TTC549 (cell line): ENCODE measurements around the gene SPEF1.

ENCODE experiments used
- FAIRE-seq: peaks from 2 replicates; lab custom pipeline; 2012; peaks lifted over from hg19 to GRCh38; lab: Jason Lieb, UNC

SPEF1 gene

GRCh38 chr20:3745686-3746173 lies 35.5 kb downstream of the SPEF1 start:
- FAIRE-seq = no peak

GRCh38 chr20:3744806-3745685 lies 36.2 kb downstream of the SPEF1 start:
- FAIRE-seq = no peak

DNA sequence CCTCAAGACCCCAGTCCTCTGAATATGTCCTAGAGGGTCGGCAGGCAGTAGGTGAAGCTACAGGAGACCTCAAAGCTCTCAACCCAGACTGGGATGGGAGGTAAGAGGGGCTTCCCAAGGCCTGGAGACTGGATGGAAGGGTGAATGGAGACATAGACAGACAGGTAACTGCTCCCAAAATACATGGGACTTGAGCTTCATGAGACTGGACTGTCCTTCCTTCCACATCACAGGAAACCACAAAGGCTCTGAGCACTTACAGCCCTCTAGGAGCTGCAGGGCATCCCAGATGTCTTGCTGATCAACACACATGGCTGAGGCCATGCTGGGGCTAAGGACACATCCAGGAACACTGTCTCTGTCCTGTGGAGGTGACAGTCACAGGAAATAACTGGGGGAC lies 37.2 kb downstream of the SPEF1 start:
- FAIRE-seq = no peak

DNA sequence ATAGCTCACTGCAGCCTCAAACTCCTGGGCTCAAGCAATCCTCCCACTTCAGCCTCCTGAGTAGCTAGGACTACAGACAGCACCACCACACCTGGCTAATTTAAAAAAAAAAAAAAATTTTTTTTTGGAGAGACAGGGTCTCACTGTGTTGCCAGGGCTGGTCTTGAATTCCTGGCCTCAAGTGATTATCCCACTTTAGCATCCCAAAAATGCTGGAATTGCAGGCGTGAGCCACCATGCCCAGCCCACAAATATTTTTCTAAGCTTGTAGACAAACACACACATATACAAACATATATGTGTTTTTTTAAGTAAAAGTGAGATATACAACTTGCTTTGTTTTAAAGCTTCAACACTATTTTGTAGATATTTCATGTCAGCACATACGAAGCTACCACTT lies 38.0 kb downstream of the SPEF1 start:
- no peak for FAIRE-seq

GRCh38 chr20:3741836-3742458 lies 39.3 kb downstream of the SPEF1 start:
- no peak for FAIRE-seq

DNA sequence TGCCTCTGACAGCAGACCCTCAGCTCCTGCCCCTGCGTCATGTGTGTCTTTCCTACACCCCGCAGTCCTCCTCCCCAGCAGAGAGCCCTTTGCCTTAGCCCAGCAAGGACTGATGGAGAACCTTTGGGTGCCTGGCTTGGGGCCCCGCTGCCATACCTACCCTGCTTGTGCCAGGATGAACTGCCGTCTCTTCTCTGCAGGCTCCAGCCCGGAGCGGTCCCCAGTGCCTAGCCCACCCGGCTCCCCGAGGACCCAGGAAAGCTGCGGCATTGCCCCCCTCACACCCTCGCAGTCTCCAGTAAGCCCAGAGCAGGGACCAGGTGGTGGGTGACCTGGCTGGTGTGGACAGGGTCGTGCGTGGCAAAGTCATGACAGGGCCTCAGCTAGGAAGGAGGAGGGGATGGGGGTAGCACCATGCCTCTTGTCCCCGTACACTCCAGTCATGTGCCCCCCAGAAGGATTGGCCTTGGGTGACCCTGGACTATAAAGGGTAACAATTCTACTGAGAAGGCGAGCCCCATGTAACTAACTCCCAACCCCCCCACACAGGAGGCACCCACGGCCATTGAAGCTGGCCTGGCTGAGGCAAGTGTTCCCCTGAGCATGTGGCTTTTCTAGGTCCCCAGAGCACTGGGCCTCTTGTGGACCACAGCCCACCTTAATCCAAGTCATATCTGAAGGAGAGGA lies 40.5 kb downstream of the SPEF1 start:
- no peak for FAIRE-seq

GRCh38 chr20:3739926-3740451 lies 41.3 kb downstream of the SPEF1 start:
- FAIRE-seq = no peak

DNA sequence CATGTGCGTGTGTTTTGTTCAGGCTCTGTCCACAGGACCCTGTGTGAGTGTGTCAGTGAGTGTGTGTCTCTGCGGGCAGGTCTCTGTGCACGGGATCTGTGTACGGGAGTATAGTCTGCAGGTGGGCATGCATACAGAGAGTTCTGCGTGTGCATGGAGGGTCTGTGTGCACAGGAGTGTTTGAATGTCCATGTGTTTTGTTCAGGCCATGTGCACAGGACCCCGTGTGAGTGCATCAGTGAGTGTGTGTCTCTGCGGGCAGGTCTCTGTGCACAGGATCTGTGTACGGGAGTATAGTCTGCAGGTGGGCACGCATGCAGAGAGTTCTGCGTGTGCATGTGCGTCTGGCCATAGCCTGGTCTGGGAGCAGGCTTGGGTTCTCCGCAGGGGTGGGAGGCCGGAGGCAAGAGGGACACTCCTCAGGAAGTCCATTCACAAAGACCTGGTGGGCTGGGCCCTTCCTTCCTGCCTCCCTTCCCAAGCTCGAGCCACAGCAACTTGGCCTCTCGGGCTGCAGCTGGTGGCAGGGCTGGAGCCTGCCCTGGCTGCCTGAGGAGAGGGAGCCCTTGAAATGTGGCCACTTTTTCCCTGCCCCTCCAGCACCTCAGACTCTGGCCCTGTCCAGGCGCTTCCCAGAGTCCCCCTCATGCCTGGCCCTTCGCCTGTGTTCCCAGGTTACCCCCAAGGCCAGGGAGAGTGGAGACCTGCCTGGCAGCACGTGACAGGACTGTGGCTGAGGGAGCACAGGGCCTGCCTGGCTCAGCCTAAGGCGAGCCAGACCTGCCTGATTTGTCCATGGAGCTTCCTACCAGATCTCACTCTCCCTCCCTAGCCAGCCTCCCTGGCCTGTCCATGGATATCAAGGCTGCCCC lies 42.0 kb downstream of the SPEF1 start:
- no peak for FAIRE-seq

- no peak for FAIRE-seq
These were observed 42.9 kb downstream of the SPEF1 start for GRCh38 chr20:3738111-3739053.

DNA sequence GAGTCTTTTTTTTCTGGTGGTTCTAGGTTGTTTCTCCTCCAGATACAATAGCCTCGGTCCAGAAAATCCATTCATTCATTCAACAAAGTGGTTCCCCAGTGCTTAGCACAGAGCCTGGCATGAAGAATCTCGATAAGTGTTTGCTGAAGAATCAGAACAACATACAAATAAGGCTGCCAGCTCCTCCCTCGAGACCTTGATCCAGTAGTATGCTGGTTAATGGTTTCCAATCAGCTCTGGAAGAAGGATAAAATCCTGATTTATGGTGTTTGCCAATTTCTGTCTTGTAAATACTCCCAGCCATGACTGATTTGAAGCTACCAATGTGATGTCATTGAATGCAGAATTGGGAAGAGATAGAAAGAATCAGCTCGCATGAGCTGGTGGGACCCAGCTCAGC lies 45.5 kb downstream of the SPEF1 start:
- no peak for FAIRE-seq

DNA sequence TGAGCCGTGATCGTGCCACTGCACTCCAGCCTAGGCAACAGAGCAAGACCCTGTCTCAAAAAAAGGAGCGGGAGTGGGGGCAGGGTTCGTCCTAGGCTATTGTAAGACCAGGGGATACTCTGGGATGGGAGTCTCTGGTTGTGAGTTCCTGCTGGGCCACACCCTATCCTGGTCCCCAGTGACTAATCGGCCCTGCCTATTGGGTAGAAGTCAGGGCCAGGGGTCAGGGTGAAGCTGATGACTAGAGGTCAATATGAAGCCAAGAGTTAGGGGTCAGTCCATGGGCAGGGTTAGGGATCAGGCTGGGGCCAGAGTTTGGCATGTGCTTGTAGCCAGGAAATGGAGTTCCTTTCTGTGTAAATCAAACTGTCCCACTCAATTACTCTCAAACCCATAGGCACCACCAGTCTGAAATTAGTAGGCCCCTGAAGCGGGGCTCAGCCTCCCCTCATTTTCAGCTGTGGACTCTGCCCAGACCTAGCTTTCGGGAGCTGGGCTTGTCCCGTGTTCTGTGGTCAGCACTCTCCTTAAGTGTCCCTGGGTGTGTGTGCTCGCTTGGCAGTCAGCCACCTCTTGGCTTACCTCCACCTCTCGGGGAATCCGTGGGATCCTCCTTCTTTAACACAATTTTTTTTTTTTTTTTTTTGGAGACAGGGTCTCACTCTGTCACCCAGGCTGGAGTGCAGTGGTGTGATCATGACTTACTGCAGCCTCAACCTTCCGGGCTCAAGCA lies 47.0 kb downstream of the SPEF1 start:
- FAIRE-seq = no peak

GRCh38 chr20:3733119-3733995 lies 47.9 kb downstream of the SPEF1 start:
- FAIRE-seq = no peak

GRCh38 chr20:3732327-3733118 lies 48.7 kb downstream of the SPEF1 start, which contains the start of gene HSPA12B:
Gene HSPA12B, plus strand, starts transcription at chr20:3732685. Its CDS starts 5,990 bp downstream, at chr20:3738675.
- FAIRE-seq = no peak

DNA sequence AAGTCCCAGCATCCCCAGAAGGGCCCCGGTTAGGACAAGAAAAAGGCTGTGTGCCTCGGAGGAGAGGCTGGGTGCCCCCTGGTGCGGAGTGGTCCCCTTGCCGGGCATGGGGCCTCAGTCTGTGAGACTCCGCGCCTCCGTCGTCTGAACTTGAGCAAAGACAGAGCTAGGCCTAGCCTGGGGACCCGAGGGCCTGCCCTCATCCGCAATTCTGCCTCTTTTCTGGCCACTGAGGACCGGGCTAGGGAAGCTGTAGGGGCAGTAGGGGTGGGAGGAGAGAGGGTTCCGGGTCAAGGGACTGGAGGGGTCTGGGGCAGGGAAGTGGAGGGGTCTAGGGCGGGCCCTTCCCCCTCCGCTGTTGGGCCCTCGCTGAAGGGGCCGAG lies 49.3 kb downstream of the SPEF1 start:
- FAIRE-seq = no peak

- FAIRE-seq = no peak
These were observed 50.2 kb downstream of the SPEF1 start for GRCh38 chr20:3730803-3731672.

GRCh38 chr20:3729811-3730540 lies 51.3 kb downstream of the SPEF1 start:
- FAIRE-seq = no peak
